OCI-LY7 (cell line): Measurements from ENCODE around the gene ZFHX3. TPM values are rescaled to one million over a fixed set of nuclear protein-coding genes. Genes with fewer than 3 reads are reported as not detected.

Experiments
- BruUV-seq: library from RNA; stranded (reverse); fragments of 400-500 nt; replicated peaks from 2 replicates; lab custom pipeline; 2021; lab: Mats Ljungman, UMichigan
- CTCF ChIA-PET: fragments of 300-600 bp; sonication (Branson Sonifier 250); formaldehyde crosslinking; loops from one replicate; lab custom pipeline; 2022; ENCODE audit warnings: antibody characterized with exemption; ENCODE audit not compliant: unreplicated experiment; lab: Charles Lee
- POLR2A ChIA-PET: fragments of 300-600 bp; sonication (Branson Sonifier 250); formaldehyde crosslinking; loops from one replicate; lab custom pipeline; 2022; ENCODE audit warnings: antibody characterized with exemption; lab: Charles Lee
- DNase-seq: peaks from one replicate; pipeline ENCODE4 v3.0.0-alpha.2; 2015; ENCODE audit warnings: low spot score
- H2AFZ ChIP-seq: fragments of 200-600 bp; sonication (generic), shearing (Covaris generic); 2 replicates; pipeline ENCODE4 v1.6.1; 2014; ENCODE audit warnings: mild to moderate bottlenecking, antibody characterized with exemption, low read length, moderate library complexity
- H3K27ac ChIP-seq: fragments of 200-600 bp; sonication (generic); 2 replicates; pipeline ENCODE4 v1.5.1; 2014; ENCODE audit warnings: mixed run types, low read depth, mild to moderate bottlenecking, moderate library complexity, low read length, inconsistent platforms; ENCODE audit not compliant: poor library complexity, severe bottlenecking
- H3K36me3 ChIP-seq: fragments of 200-600 bp; sonication (generic); 2 replicates; pipeline ENCODE4 v1.6.1; 2014; ENCODE audit warnings: mild to moderate bottlenecking, antibody characterized with exemption, low read length, moderate library complexity, mixed read lengths; ENCODE audit not compliant: insufficient read depth
- H3K4me1 ChIP-seq: fragments of 200-600 bp; sonication (generic); 2 replicates; pipeline ENCODE4 v1.5.1; 2014; ENCODE audit warnings: mild to moderate bottlenecking, low read length; ENCODE audit not compliant: insufficient read depth, poor library complexity, severe bottlenecking
- H3K4me2 ChIP-seq: fragments of 200-600 bp; sonication (generic); 2 replicates; pipeline ENCODE4 v1.6.1; 2014; ENCODE audit warnings: mild to moderate bottlenecking, low read length
- H3K4me3 ChIP-seq: fragments of 200-600 bp; sonication (generic); 2 replicates; pipeline ENCODE4 v1.5.1; 2014; ENCODE audit warnings: mild to moderate bottlenecking, low read depth, low read length; ENCODE audit not compliant: poor library complexity, severe bottlenecking
- H3K79me2 ChIP-seq: fragments of 200-600 bp; sonication (generic); 2 replicates; pipeline ENCODE4 v1.6.1; 2016; ENCODE audit warnings: low read depth, mild to moderate bottlenecking, low read length, moderate library complexity, mixed read lengths; ENCODE audit not compliant: insufficient read depth
- H3K9me2 ChIP-seq: fragments of 200-600 bp; sonication (generic); 2 replicates; pipeline ENCODE4 v1.6.1; 2016; ENCODE audit warnings: mild to moderate bottlenecking, low read length, mixed read lengths; ENCODE audit not compliant: insufficient read depth
- H3K9me3 ChIP-seq: fragments of 200-600 bp; sonication (generic); 2 replicates; pipeline ENCODE4 v1.6.1; 2014; ENCODE audit warnings: mild to moderate bottlenecking, mixed run types, low read length, mixed read lengths
- H4K20me1 ChIP-seq: fragments of 200-600 bp; sonication (generic); 2 replicates; pipeline ENCODE4 v1.6.1; 2014; ENCODE audit warnings: mild to moderate bottlenecking, antibody characterized with exemption, low read length, moderate library complexity, mixed read lengths; ENCODE audit not compliant: insufficient read depth
- CTCF ChIP-seq: fragments of 200-600 bp; sonication (generic); conservative IDR thresholded peaks from 2 replicates; pipeline ENCODE4 v1.5.1; 2014; ENCODE audit warnings: mild to moderate bottlenecking, antibody characterized with exemption, low read length, moderate library complexity, mixed read lengths
- EZH2phosphoT487 ChIP-seq: fragments of 200-600 bp; sonication (generic); IDR thresholded peaks from 2 replicates; pipeline ENCODE4 v1.6.1; 2018; ENCODE audit warnings: low read depth, borderline replicate concordance, mild to moderate bottlenecking, mixed run types, antibody characterized with exemption, low read length, moderate library complexity, mixed read lengths
- intact Hi-C: fragments of 100-400 bp; cut with micrococcal nuclease; formaldehyde crosslinking; loops from one replicate; pipeline ENCODE4 v1.10.0; 2022; ENCODE audit not compliant: unreplicated experiment
- total RNA-seq, 2 experiments: library from RNA; depleted of rRNA in 1 of 2; stranded (reverse); fragments of >200 nt in 1 of 2; shearing (Covaris generic) in 1 of 2; gene quantifications; 2 replicates each; pipeline ENCODE4 v1.2.3, GENCODE V29; 2014 to 2022

The ZFHX3 gene
- total RNA-seq, 2 experiments from 2014 or later: 1.3 to 6.2 TPM

GRCh38 chr16:72924927-72925630, 122.8 kb downstream of the ZFHX3 start:
- ChIA-PET CTCF (interaction anchor here (0.6 kb wide), 1 partner anchor 428 kb away, joined by 4 read pairs; no protein-coding TSS in a partner anchor), POLR2A (no interaction called here)
- Histone ChIP-seq H3K79me2 (no peaks in the 10 kb centered on the region), H3K36me3 (no peaks in the 10 kb centered on the region), H3K9me2 (no peaks in the 10 kb centered on the region), H3K4me2 (no peak overlapping the region), H4K20me1 (no peaks in the 10 kb centered on the region), H3K4me3 (no peak overlapping the region), H3K9me3 (no peaks in the 10 kb centered on the region), H2AFZ (no peak overlapping the region), H3K27ac (no peak overlapping the region), H3K4me1 (no peaks in the 10 kb centered on the region)
- DNase-seq: no peak
- no peak for TF ChIP-seq EZH2phosphoT487
- TF ChIP-seq CTCF: no peak
- BruUV-seq: no TSS peak
- intact Hi-C loops: no loop called here

GRCh38 chr16:72924537-72924926, 123.4 kb downstream of the ZFHX3 start:
- H3K4me1 ChIP-seq: no peaks in the 10 kb centered on the region
- no peaks in the 10 kb centered on the region for H4K20me1 ChIP-seq
- no TSS peak for BruUV-seq
- intact Hi-C loops: no loop called here
- no peak overlapping the region for H3K27ac ChIP-seq
- no peak overlapping the region for H3K4me3 ChIP-seq
- ChIA-PET CTCF (no interaction called here), POLR2A (no interaction called here)
- TF ChIP-seq CTCF (no peak), EZH2phosphoT487 (no peak)
- H3K79me2 ChIP-seq: no peaks in the 10 kb centered on the region
- no peak overlapping the region for H2AFZ ChIP-seq
- H3K4me2 ChIP-seq: no peak overlapping the region
- H3K36me3 ChIP-seq: no peaks in the 10 kb centered on the region
- H3K9me3 ChIP-seq: no peaks in the 10 kb centered on the region
- H3K9me2 ChIP-seq: no peaks in the 10 kb centered on the region
- no peak for DNase-seq

- Histone ChIP-seq H4K20me1 (no peaks in the 10 kb centered on the region), H3K4me3 (no peak overlapping the region), H3K9me2 (no peaks in the 10 kb centered on the region), H3K4me2 (no peak overlapping the region), H2AFZ (no peak overlapping the region), H3K4me1 (no peaks in the 10 kb centered on the region), H3K27ac (no peak overlapping the region), H3K79me2 (no peaks in the 10 kb centered on the region), H3K36me3 (no peaks in the 10 kb centered on the region), H3K9me3 (no peaks in the 10 kb centered on the region)
- ChIA-PET CTCF (no interaction called here), POLR2A (interaction anchor here (0.6 to 0.7 kb wide), 2 partner anchors 28 to 213 kb away, joined by 6 read pairs; no protein-coding TSS in a partner anchor)
- TF ChIP-seq CTCF: no peak
- no peak for TF ChIP-seq EZH2phosphoT487
- BruUV-seq: no TSS peak
- DNase-seq: no peak
- intact Hi-C loops: no loop called here
These were observed 124.2 kb downstream of the ZFHX3 start for GRCh38 chr16:72923757-72924156.
